Nephron (organoid): ENCODE data around the gene MAX.

Source experiments
- H3K27ac Mint-ChIP-seq, 3 experiments: 2 replicates each; pipeline ENCODE4 v1.8.0; 2020; ENCODE audit warnings: mixed read lengths in 3 of 3, mild to moderate bottlenecking in 2 of 3, moderate library complexity in 1 of 3
- H3K27me3 Mint-ChIP-seq: 2 replicates; pipeline ENCODE4 v1.8.0; 2021; ENCODE audit warnings: low read depth, mild to moderate bottlenecking, moderate library complexity, mixed read lengths
- H3K36me3 Mint-ChIP-seq: 2 replicates; pipeline ENCODE4 v1.8.0; 2020; ENCODE audit warnings: low read depth, mixed read lengths
- H3K4me1 Mint-ChIP-seq: 2 replicates; pipeline ENCODE4 v1.8.0; 2020; ENCODE audit warnings: mixed read lengths
- H3K4me3 Mint-ChIP-seq, 3 experiments: 2 replicates each; pipeline ENCODE4 v1.8.0; 2020; ENCODE audit warnings: mild to moderate bottlenecking in 3 of 3, mixed read lengths in 3 of 3, moderate library complexity in 2 of 3
- H3K9me3 Mint-ChIP-seq: 2 replicates; pipeline ENCODE4 v1.8.0; 2020; ENCODE audit warnings: mixed read lengths
- TF ChIP-seq, protein P1 (sequence below), 3 experiments: fragments of 200-600 bp; sonication (generic); IDR thresholded peaks; one replicate each; pipeline ENCODE4 v1.5.0; 2021; ENCODE audit warnings: antibody characterized with exemption in 3 of 3; ENCODE audit not compliant: unreplicated experiment in 3 of 3

Gene MAX

DNA sequence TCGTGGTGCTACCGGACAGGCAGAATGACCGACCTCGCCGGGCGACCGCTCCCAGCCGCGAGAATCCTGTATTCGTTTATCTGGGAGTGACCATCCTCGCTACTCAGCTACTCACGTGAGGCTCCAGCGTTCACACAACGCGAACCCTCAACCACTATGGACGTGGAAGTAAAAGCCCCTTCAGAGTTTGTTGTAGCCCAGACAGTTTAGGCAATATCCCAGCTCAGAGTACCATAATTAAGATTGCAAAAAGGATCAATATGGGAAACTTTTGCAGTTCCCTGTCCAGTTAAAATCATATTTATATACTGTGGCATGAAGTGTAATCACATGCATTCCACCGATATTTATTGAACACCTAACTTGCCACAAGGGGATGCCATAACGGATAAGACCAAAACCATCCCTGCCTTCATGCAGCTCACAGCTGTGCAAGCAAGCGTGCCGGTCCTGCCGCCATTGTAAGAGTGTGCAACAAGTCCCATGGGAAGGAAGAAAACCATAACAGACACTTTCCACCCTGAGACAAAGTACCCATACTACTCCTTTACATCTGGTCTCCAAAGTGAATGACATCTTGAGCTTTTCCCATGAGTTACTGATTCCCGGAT is 938 bp upstream of the MAX start:
- peaks cover 4% of the 10 kb centered on the region for H3K36me3 Mint-ChIP-seq
- H3K9me3 Mint-ChIP-seq, result no peaks in the 10 kb centered on the region
- TF ChIP-seq, protein P1, sequence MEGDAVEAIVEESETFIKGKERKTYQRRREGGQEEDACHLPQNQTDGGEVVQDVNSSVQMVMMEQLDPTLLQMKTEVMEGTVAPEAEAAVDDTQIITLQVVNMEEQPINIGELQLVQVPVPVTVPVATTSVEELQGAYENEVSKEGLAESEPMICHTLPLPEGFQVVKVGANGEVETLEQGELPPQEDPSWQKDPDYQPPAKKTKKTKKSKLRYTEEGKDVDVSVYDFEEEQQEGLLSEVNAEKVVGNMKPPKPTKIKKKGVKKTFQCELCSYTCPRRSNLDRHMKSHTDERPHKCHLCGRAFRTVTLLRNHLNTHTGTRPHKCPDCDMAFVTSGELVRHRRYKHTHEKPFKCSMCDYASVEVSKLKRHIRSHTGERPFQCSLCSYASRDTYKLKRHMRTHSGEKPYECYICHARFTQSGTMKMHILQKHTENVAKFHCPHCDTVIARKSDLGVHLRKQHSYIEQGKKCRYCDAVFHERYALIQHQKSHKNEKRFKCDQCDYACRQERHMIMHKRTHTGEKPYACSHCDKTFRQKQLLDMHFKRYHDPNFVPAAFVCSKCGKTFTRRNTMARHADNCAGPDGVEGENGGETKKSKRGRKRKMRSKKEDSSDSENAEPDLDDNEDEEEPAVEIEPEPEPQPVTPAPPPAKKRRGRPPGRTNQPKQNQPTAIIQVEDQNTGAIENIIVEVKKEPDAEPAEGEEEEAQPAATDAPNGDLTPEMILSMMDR (IDR thresholded peaks at IDR 0.05; ENCODE audit: unreplicated experiment in 3 of 3), result peak in 1 of 3 experiments; percentile 9
- peaks cover 17% of the 10 kb centered on the region for H3K27me3 Mint-ChIP-seq
- peak overlapping the region in 1 of 3 experiments; percentile 66 for H3K27ac Mint-ChIP-seq
- H3K4me3 Mint-ChIP-seq, result peak overlapping the region; percentile 85 to 91 (median 91)
- peaks cover 11% of the 10 kb centered on the region for H3K4me1 Mint-ChIP-seq

DNA sequence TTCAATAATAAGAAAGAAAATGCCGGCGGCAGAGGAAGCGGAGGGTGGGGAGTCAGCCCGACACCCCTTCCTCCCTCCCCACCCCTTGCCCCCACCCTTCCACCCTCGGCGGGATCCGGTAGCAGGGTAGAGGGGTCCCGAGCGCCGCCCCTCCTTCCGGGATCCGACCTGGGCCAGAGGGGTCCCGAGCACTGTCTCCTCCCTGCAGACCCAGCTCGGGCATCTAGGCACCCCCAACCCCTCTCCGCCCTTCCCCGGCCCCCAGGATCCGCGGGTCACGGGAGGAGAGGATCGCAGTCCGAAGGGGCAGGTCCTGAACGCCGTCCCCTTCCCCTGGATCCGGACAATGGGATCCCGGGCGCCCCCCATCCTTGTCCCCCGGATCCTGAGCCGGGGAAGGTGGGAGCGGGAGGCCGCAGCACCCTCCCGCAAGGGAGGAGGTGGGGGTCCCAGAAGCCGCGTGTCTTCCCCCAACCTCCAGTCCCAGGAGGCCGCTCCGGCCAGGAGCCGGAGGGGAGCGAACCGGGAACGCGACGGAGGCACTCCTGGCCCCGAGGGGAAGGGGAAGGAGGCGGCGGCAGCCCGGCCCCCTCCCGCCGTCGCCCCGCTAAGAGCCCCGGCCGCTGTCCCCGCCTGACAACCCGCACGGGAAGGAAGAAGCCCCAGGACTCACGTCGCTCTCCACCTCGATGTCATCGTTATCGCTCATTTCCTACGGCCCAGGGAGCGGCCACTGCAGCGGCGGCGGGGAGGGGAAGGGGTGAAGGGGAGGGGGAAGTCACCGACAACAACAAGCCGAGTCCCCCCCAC is 481 bp downstream of the MAX start:
- H3K4me1 Mint-ChIP-seq, result peaks cover 17% of the 10 kb centered on the region
- H3K36me3 Mint-ChIP-seq, result peaks cover 8% of the 10 kb centered on the region
- TF ChIP-seq, protein P1 (IDR thresholded peaks at IDR 0.05; ENCODE audit: unreplicated experiment in 3 of 3), result no peak
- H3K27ac Mint-ChIP-seq, result peak overlapping the region; percentile 65 to 92 (median 86)
- H3K4me3 Mint-ChIP-seq, result peak overlapping the region; percentile 85 to 94 (median 91)
- no peaks in the 10 kb centered on the region for H3K9me3 Mint-ChIP-seq
- H3K27me3 Mint-ChIP-seq, result peaks cover 17% of the 10 kb centered on the region

GRCh38 chr14:65100922-65101541 is 1.3 kb downstream of the MAX start:
- Mint-ChIP-seq H3K27me3 (peaks cover 17% of the 10 kb centered on the region), H3K4me3 (peak overlapping the region; percentile 85 to 94 (median 87)), H3K9me3 (no peaks in the 10 kb centered on the region), H3K4me1 (peaks cover 25% of the 10 kb centered on the region), H3K27ac (peak overlapping the region; percentile 34 to 66 (median 56)), H3K36me3 (peaks cover 13% of the 10 kb centered on the region)
- TF ChIP-seq, protein P1 (IDR thresholded peaks at IDR 0.05; ENCODE audit: unreplicated experiment in 3 of 3), result no peak

- TF ChIP-seq, protein P1 (IDR thresholded peaks at IDR 0.05; ENCODE audit: unreplicated experiment in 3 of 3), result no peak
- Mint-ChIP-seq H3K27me3 (peaks cover 5% of the 10 kb centered on the region), H3K9me3 (no peaks in the 10 kb centered on the region), H3K27ac (peak overlapping the region in 1 of 3 experiments; percentile 57), H3K4me3 (no peak overlapping the region), H3K36me3 (peaks cover 25% of the 10 kb centered on the region), H3K4me1 (peaks cover 44% of the 10 kb centered on the region)
Measured at GRCh38 chr14:65098586-65098985, 3.7 kb downstream of the MAX start.

- no peaks in the 10 kb centered on the region for H3K9me3 Mint-ChIP-seq
- H3K27ac Mint-ChIP-seq, result peak overlapping the region; percentile 86 to 98 (median 91)
Measured at GRCh38 chr14:65096323-65097089, 5.8 kb downstream of the MAX start.

More at GRCh38 chr14:65096323-65097089, 5.8 kb downstream of the MAX start:
- Mint-ChIP-seq H3K4me1 (peaks cover 44% of the 10 kb centered on the region), H3K4me3 (peak overlapping the region in 1 of 3 experiments; percentile 73), H3K27me3 (no peaks in the 10 kb centered on the region), H3K36me3 (peaks cover 38% of the 10 kb centered on the region)
- TF ChIP-seq, protein P1 (IDR thresholded peaks at IDR 0.05; ENCODE audit: unreplicated experiment in 3 of 3), result no peak
